Skeletal muscle cell (primary cell): ENCODE data around the gene NBAS.

Experiments used
- DNase-seq: peaks from one replicate; pipeline ENCODE4 v3.0.0-alpha.2; 2010; ENCODE audit warnings: low read depth
- H3K4me3 ChIP-seq: 2 replicates; pipeline ENCODE4 v1.5.1; 2011; ENCODE audit warnings: low read depth, mild to moderate bottlenecking, control low read depth, low read length, moderate library complexity

NBAS gene

DNA sequence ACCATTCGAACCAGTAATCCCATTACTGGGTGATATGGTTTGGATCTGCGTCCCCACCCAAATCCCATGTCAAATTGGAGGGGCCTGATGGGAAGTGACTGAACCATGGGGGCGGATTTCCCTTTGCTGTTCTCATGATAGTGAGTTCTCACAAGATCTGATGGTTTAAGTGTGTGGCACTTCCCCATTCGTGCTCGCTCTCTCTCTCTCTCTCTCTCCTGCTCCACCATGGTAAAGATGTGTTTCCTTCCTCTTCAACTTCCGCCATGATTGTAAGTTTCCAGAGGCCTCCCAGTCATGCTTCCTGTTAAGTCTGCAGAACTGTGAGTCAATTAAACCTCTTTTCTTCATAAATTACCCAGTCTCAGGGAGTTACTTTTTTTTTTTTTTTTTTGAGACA lies 62.6 kb downstream of the NBAS start:
- DNase-seq: no peak
- H3K4me3 ChIP-seq: no peak overlapping the region

DNA sequence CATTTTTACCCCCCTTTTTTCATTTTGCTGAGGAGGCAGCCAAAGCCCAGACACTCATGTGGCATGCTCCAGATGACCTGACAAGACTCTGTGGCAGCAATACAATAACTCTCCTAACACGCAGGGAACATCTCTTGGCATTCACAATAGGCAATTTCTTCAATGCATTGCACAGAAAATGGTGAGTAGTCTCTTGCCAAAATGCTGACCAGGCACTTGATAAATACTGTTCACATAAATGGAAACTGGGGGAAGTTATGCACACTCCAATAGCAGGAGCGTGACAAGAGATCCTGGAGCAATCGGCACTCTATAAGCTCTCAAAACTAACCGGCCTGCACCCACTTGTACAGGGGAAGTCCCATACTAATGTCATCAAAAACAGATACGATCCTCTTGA lies 66.3 kb downstream of the NBAS start:
- DNase-seq: no peak

DNA sequence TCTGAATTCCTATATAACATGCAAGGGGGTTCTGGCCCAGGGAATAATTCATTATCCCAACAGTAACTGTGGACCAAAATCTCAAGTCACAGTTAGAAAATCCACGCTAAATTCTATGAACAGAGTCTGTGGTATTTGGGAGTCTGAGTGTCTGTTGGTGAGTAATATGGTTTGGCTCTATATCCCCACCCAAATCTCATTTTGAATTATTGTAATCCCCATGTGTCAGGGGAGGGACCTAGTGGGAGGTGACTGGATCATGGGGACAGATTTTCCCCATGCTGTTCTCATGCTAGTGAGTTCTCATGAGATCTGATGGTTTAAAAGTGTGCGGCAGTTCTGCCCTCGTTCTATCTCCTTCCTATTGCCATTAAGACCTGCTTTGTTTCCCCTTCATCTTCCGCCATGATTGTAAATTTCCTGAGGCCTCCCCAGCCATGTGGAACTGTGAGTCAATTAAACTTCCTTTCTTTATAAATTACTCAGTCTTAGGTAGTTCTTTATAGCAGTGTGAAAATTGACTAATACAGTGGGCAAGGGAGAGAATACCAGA lies 68.3 kb downstream of the NBAS start:
- no peak for DNase-seq
- no peak overlapping the region for H3K4me3 ChIP-seq

More for the DNA sequence above, 66.3 kb downstream of the NBAS start:
- H3K4me3 ChIP-seq: no peak overlapping the region

DNA sequence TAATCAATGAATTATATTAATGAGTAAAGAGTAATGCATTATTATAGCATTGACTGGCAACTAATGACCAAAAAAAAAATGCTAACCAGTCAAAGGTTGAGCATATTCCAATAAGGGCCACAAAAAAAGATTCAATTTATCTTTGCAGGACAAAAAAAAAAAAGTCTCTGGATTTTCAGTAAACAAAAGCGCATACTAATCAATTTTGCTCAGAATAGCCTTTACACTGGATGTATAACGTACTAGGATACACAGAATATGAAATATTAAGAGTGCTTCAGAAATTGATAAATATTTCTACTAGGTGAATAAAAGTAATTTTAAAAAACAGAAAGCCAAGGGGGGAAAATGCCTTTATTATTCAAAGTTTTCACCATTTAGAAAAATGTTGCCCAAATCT lies 74.4 kb downstream of the NBAS start:
- H3K4me3 ChIP-seq: no peak overlapping the region
- DNase-seq: no peak

DNA sequence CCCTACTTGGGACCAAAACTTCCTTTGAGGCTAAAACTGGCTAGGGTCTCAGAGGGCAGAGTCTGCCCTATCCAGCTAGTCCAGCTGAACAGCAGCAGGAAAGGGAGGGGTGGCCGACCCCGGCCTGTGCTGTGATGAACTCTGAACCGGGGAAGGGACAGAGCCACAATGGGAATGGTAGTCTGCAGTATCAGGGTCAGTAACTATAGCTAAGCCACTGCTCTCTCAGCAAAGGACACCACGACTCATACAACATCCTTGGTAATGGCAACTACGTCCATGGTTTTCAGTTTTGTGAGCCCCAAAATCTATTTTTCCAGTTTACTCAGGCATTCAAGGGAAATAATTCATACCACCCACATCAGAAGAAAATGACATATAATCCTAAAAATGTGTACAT lies 75.2 kb downstream of the NBAS start:
- H3K4me3 ChIP-seq: no peak overlapping the region
- DNase-seq: no peak

DNA sequence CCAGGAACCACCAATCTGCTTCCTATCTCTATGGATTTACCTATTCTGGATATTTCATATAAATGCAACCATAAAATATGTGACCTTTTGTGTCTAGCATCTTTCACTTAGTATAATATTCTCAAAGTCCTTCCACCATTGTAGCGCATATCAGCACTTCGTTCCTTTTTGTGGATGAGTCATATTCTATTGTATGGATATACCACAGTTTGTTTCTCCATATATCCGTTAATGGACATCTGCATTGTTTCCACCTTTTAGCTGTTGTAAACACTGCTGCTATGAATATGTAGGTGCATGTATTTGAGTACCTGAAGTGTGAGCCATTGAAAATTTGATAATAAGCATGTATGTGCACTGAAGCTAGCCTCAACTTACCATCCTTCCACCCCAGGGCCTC lies 80.1 kb downstream of the NBAS start:
- DNase-seq: no peak
- no peak overlapping the region for H3K4me3 ChIP-seq

DNA sequence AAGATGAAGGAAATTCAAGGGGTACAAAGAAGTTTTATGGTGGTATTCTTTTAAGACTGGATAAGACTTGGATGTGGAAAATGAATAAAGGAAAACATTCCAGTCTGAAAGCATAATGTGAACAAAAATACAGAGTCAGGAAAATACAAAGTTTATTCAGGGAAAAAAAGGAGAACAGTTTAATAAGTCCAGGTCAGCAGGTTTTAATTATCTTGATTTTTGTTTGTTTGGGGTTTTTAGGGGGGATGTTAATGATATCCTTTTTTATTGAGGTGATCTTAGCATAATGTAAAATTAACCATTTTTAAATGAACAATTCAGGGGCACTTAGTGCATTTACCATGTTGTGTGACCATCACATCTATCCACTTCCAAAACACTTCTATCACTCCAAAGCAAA lies 80.6 kb downstream of the NBAS start:
- H3K4me3 ChIP-seq: no peak overlapping the region
- DNase-seq: no peak

DNA sequence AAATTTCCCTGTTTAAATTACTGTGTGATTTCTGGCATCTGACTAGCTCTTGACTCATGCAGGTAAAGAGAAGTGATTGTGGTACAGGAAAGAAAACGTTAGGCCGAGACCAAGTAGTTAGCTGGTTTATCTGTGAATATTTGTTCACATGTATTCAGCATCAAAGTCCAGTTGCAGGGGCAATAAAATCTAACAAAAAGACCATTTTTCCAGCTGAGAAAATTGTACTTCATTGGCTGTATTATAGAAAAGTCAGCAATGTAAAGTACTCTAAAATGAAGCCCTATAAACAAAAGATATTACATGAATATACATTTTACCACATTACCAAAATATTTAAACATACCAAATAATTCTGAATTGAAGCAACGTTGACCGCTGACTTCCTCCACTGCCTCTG lies 88.3 kb downstream of the NBAS start:
- H3K4me3 ChIP-seq: no peak overlapping the region
- DNase-seq: no peak

DNA sequence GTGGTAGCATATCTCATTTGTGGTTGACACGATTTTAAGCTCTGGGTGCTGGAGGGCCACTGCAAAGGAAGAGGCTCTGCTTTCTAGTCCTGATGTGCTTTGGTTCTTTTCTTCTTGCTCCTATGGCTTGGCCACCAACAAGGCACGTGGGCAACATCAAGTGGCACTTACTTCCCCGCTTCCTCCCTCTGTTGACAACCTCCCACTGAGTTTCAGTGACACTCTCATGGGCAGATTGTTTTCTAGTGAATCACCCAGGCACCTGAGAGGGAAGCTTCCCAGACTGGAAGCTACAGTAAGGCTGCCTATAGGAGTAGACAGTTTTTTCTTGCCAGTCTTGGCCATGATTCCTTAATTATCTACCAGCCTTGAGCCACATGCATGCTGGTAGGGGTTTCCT lies 89.0 kb downstream of the NBAS start:
- H3K4me3 ChIP-seq: no peak overlapping the region

DNA sequence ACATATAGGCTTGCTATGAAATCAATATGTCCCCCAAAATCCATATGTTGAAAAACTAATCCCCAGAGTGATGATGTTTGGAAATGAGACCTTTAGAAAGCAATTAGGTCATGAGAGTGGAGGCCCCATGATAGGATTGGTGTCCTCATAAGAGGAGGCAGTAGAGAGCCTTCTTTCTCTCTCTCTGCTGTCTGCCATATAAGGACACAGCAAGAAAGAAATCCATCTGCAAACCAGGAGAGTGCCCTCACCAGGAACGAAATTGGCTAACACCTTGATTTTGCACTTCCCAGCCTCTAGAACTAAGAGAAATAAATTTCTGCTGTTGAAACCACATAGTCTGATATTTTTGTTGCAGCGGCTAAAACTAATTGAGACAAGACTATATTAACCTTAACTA lies 89.5 kb downstream of the NBAS start:
- DNase-seq: no peak
- no peak overlapping the region for H3K4me3 ChIP-seq

More for the DNA sequence above, 89.0 kb downstream of the NBAS start:
- DNase-seq: no peak

DNA sequence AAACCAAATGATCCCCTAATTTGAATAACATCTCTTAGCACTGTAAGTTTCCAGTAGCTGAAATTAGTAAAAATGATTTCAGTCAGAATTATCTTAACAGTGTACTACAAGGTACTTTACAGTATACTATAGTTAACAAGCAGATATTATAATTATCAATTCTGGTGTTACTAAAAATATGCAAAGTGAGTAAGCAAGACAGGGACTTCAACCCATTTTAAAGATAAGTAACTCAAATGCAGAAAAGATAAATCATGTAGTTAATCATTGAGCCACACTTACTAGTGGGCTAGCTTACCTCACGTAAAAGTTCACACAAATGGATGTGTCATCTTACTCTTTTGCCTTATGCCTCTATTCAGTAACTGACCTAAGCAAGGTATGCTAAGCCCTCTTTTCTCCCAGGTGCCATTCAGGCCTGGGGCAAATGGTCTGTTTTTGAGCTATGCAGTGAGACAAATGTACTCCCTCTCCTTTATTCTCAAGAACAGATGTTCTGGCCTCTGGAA lies 101.0 kb downstream of the NBAS start:
- H3K4me3 ChIP-seq: no peak overlapping the region
- DNase-seq: no peak

DNA sequence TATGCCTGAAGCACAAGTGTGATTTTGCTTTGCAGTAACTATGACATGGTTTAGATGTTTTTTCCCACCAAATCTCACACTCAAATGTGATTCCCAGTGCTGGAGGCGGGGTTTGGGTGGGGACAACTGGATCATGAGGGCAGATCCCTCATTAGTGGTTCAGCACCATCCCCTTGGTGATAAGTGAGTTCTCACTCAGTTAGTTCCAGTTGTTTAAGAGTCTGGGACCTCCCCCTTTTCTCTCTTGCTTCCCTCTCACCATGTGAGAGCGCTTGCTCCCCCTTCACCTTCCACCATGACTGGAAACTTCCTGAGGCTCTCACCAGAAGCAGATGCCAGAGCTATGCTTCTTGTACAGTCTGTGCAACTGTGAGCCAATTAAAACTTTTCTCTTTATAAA lies 102.9 kb downstream of the NBAS start:
- no peak for DNase-seq
- no peak overlapping the region for H3K4me3 ChIP-seq

DNA sequence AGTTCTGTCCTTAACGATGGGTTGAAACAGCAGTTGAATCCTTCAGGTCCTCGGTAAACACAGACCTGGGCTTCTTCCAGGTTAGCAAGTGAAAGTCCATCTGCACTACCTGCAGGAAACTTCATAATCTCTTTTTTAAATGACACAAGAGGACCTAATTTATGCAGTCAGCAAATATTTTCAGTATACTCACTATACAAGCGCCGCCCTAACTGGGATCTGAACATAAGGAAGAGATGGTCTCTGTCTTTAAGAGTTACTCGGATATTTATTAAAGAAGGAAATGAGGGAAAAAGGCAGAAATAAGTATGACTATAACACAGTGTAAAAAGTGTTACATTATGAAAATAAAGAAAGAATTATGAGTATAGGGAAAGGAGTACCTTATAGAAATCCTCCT lies 103.3 kb downstream of the NBAS start:
- DNase-seq: no peak

DNA sequence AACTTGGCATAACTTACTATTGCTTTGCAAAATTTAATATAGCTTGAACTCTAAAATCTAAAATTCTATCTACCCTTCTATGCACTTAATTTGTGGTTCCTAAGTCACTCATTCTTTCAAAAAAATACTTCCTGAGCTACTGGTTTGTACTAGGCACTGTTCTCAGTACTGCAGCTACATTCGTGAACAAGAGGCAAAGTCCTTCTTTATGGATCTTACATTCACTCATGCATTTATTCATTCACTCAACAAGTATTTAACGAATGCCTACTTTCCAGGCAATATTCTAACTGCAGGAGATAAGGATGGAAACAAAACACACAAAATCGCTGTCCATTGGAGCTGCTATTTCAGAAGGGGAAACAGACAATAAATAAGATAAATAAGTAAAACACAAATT lies 104.8 kb downstream of the NBAS start:
- no peak overlapping the region for H3K4me3 ChIP-seq
- DNase-seq: no peak

More for the DNA sequence above, 103.3 kb downstream of the NBAS start:
- H3K4me3 ChIP-seq: no peak overlapping the region

DNA sequence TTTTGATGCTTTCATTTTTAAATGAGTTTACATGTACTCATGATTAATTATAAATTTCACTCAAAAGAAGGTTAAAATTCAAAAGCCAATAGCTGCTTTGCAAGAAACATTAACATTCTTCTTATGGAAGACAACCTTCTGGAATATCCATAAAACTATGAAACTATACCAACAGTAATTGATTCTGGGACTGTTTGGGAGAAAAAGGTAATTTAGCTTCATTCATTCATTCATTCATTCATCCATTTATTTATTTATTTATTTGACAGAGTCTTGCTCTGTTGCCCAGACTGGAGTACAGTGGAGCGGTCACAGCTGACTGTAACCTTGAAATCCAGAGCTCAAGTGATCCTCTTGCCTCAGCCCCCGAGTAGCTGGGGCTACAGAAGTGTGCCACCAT lies 110.3 kb downstream of the NBAS start:
- no peak for DNase-seq
- no peak overlapping the region for H3K4me3 ChIP-seq

DNA sequence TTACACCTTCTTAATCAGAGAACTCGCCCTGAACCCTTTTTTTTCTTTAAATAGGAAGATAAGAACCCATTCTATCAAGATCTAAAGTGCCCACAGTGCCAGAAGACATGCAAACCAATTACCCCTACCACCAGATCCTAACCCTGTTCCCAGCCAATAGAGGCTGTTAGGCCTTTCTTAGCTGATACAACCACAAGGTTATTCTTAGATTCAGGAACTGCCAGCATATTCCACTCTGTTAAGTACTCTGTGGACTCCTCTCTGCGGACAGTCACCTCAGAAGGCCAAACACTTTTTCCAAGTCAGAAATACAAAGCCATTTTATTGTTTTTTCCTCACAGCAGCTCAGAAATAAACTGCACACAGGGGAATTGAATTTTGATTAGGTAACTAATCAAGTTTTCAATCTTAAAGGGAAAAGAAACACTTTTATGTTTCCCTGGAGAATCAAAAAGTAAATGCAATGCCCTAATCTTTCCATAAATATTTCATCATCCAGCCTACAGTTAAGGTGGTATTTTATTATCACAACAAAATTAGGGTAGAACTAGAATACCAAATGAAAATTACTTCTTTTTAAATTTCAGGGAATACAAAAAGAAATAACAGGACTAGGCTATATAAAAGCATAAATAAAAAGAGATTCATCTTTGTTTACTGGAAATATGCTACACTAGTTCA lies 111.4 kb downstream of the NBAS start:
- H3K4me3 ChIP-seq: no peak overlapping the region
- DNase-seq: no peak

DNA sequence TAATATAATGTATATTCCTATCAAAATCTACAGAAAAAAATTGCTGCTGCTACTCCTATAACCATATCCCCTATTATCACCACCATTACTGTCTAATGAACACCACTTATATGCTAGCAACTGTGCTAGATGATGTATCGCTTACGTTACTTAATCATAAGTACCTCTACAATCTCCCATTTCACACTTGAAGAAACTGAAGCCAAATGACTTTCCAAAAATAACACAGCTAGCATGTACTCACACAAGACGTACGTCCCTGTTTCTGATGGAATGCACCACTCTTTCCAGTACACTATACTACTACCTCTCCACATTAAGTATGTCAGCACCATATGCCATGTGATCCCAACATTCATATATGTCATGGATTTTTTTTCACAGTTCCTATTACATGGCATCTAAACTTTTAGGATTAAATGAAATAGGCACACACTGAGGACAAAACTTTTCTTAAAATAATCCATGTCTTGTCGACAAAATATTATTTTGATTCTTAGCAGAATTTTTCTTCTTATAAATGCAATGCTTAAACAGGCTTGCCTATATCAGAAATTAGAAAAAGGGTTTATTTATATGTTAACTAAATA lies 112.8 kb downstream of the NBAS start:
- DNase-seq: no peak
- H3K4me3 ChIP-seq: no peak overlapping the region

DNA sequence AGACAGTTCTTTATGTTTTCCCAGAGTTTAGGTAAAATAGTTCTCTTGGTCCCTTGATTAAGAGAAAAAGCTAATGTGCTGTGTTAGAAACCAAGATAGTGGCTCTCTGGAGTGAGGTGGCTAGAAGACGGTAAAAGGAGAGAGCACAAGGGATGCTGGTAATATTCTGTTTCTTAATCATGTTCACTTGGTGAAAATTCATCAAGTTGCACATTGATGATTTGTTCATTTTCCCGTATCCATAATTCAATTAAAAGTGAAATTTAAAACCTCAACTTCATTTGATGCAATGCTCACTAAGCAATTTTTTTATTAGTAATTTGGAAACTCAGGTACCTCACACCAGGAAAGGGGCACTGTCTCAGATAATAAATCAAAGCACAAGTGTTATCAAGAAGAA lies 113.8 kb downstream of the NBAS start:
- no peak overlapping the region for H3K4me3 ChIP-seq
- DNase-seq: no peak

DNA sequence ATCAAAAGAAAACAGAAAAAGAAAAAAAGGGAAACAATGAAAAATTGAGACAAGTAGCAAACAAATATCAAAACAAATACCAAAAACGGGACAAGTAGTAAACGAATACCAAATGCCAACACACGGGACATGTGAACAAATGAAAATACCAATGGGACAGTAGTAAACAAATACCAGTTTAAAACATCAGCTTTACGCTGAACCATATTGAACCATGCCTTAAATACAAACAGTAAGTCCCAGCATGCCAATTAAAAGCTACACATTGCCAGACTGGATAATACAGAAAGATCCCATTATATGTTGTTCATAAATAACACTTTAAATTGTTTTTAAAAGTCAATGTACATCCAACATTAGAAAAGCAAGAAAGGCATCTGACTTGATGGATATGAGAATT lies 114.2 kb downstream of the NBAS start:
- DNase-seq: no peak
- no peak overlapping the region for H3K4me3 ChIP-seq

DNA sequence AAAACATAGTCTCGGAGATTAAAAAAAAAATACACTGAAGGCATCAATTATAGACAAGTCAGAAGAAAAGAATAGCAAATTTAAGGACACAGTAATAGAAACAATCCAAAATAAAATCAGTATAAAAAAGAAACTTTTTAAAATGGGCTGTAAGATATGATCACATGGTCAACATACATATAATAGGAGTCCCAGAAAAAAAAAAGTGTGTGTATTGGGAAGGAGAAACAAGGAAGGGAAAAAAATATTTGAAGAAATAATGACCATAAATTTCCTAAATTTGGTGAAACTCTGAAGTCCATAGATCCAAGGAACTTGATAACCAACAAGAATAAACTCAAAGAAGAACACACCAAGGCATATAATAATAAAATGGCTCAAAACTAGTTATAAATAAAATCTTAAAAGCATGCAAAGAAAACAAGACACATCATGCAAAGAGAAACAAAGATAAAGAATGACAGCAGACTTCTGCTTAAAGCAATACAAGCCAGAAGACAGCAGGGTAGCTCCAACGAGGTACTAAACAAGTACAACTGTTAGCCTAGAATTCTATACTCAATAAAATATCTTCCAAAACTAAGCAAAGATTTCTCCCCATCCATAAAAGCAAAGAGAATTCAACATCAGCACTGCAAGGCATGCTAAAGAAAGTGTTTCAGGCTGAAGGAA lies 115.1 kb downstream of the NBAS start:
- H3K4me3 ChIP-seq: no peak overlapping the region
- DNase-seq: no peak
